ENCODE data around the gene THAP12.
"Not testable (repeated sequence)": the region's sequence is repeated elsewhere in the genome, so short reads cannot be mapped to it uniquely, and the experiment has no call there.

Gene THAP12

DNA sequence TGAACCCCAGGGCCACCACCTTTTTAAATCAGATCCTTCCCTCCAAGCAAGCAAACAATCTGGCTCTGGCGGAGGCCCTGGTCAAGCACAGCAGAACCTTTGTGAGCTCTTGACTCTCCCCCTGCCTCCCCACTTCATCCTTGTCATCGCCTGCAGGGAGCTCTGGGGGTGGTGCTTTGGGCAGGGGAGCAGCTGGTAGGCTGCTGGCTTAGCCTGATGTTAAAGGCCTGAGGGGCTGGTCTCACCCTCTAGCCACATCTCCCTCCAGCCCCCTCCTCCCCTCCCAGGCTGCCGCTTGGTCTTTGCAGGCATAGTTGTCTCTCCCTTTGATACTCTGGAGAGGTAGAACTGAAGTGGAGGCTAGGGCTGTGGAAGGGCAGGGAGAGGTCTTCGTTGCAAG, 50.9 kb downstream of the THAP12 start:
- no peaks in the 10 kb centered on the region for H3K36me3 ChIP-seq (ENCODE audit: control insufficient read depth, insufficient read depth, low read length)
- H3K4me1 ChIP-seq (ENCODE audit: control insufficient read depth, insufficient read depth, low read length, poor library complexity, severe bottlenecking) = no peaks in the 10 kb centered on the region
- H3K9me3 ChIP-seq (ENCODE audit: control insufficient read depth, low read length) = no peaks in the 10 kb centered on the region
- H3K27ac ChIP-seq (ENCODE audit: insufficient read depth, low read length, poor library complexity, severe bottlenecking) = no peak overlapping the region
- H3K4me3 ChIP-seq (ENCODE audit: insufficient read depth, low read depth, low read length, poor library complexity, severe bottlenecking) = no peak overlapping the region
- DNase-seq = no peak
- H3K27me3 ChIP-seq (replicated peaks; ENCODE audit: control insufficient read depth, insufficient read depth, low read length, poor library complexity, severe bottlenecking) = no peaks in the 10 kb centered on the region

DNA sequence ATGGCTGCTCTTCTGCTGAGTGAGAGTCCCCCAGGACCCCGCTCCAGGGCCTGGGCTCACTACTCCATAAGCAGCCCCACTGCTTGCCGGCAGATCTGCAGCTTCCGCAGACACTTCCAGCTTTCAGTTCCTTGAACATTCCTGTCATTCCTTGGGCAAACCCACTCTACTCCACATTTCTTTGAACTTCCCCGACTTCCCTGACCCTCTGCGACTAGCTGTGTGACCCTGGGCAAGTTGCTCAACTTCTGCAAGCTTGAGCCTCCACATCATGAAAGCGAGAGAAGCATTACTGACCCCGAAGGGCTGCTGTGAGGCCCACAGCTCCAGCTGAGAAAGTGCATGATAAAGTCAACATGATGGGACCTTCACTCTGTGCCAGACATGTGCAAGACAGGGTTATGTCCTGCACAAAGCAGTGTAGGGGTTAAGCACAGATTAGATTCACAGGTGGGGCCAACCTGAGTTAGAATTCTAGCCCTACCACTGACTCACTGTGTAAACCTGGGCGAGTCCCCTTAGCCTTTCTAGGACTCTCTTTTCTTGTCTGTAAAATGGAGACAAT, 51.8 kb downstream of the THAP12 start:
- Histone ChIP-seq H3K36me3 (ENCODE audit: control insufficient read depth, insufficient read depth, low read length) (no peaks in the 10 kb centered on the region), H3K27me3 (replicated peaks; ENCODE audit: control insufficient read depth, insufficient read depth, low read length, poor library complexity, severe bottlenecking) (no peaks in the 10 kb centered on the region), H3K4me3 (ENCODE audit: insufficient read depth, low read depth, low read length, poor library complexity, severe bottlenecking) (no peak overlapping the region), H3K9me3 (ENCODE audit: control insufficient read depth, low read length) (no peaks in the 10 kb centered on the region), H3K4me1 (ENCODE audit: control insufficient read depth, insufficient read depth, low read length, poor library complexity, severe bottlenecking) (no peaks in the 10 kb centered on the region), H3K27ac (ENCODE audit: insufficient read depth, low read length, poor library complexity, severe bottlenecking) (no peak overlapping the region)
- DNase-seq = no peak

DNA sequence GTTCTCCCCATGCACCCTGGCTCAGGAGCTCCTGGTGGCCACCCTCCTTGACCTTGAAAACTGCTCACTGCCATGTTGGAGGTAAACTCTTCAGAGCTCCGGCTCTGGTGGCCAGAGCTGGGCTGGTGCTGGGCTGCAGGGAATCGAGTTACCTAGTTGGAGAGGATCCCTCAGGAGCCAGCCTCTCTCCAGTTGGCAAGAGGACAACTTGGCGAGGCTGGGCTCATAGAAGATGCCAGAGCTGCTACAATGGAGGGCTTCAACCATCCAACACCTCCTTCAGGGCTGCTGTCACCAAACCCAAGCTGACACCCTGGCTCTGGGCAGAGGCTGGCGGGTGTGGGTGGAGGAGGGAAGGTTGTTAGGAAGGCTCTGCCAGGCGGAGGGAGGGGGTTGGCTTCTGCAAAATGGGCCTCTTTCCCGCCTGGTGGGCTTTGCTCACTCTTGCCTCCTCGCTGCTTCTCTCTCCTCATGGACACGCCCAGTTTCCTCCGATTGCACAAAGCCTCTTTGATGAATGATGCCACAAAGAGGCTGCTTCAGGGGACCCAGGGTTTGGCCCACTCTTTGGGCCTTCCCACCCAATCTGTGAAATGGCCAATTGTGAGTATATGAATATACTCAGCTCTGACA, 53.1 kb downstream of the THAP12 start:
- H3K4me1 ChIP-seq (ENCODE audit: control insufficient read depth, insufficient read depth, low read length, poor library complexity, severe bottlenecking) = no peaks in the 10 kb centered on the region
- no peak overlapping the region for H3K27ac ChIP-seq (ENCODE audit: insufficient read depth, low read length, poor library complexity, severe bottlenecking)
- no peak overlapping the region for H3K4me3 ChIP-seq (ENCODE audit: insufficient read depth, low read depth, low read length, poor library complexity, severe bottlenecking)
- no peak for DNase-seq
- H3K27me3 ChIP-seq (replicated peaks; ENCODE audit: control insufficient read depth, insufficient read depth, low read length, poor library complexity, severe bottlenecking) = no peaks in the 10 kb centered on the region
- H3K9me3 ChIP-seq (ENCODE audit: control insufficient read depth, low read length) = no peaks in the 10 kb centered on the region
- H3K36me3 ChIP-seq (ENCODE audit: control insufficient read depth, insufficient read depth, low read length) = no peaks in the 10 kb centered on the region

DNA sequence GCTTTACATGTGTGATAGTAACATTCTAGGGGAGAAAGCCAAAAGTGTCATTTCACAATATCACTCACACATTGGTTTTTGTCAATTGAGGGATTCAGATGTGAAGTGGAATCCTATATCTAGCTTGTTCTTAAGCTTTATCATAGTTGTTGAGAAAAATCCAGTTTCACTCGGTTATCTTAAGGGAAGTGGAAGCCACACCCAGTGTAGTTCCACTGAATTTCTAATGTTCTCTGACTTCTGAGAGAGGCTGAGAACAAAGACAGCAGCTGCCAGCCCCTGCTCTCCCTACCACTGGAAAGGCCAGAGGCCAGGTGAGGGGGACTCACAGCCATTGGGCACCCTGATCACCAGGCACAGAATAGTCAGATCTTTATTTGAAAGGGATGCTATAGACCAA, 53.7 kb downstream of the THAP12 start:
- H3K27ac ChIP-seq (ENCODE audit: insufficient read depth, low read length, poor library complexity, severe bottlenecking) = no peak overlapping the region
- H3K36me3 ChIP-seq (ENCODE audit: control insufficient read depth, insufficient read depth, low read length) = no peaks in the 10 kb centered on the region
- no peak overlapping the region for H3K4me3 ChIP-seq (ENCODE audit: insufficient read depth, low read depth, low read length, poor library complexity, severe bottlenecking)
- DNase-seq = no peak
- no peaks in the 10 kb centered on the region for H3K27me3 ChIP-seq (replicated peaks; ENCODE audit: control insufficient read depth, insufficient read depth, low read length, poor library complexity, severe bottlenecking)
- H3K4me1 ChIP-seq (ENCODE audit: control insufficient read depth, insufficient read depth, low read length, poor library complexity, severe bottlenecking) = peaks cover 1% of the 10 kb centered on the region
- no peaks in the 10 kb centered on the region for H3K9me3 ChIP-seq (ENCODE audit: control insufficient read depth, low read length)

DNA sequence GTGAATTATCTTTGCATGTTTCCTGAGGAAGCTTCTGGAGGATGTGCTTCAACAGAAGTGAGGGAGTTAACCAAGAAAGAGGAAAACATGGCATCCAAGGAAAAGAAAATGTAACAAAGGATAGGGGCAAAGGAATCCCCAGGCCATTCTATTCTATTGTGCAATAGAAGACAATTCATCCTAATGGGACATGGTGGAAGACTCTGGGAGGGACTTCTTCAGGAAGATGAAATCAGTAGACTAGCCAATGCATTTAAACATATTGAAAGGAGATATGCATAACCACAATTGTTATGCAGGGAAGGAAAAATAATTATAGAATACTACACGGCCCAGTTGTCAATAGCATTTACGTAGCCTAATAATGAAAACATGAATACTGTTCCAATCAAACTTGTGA, 55.7 kb downstream of the THAP12 start:
- H3K27me3 ChIP-seq (replicated peaks; ENCODE audit: control insufficient read depth, insufficient read depth, low read length, poor library complexity, severe bottlenecking) = peaks cover 5% of the 10 kb centered on the region
- no peaks in the 10 kb centered on the region for H3K9me3 ChIP-seq (ENCODE audit: control insufficient read depth, low read length)
- H3K36me3 ChIP-seq (ENCODE audit: control insufficient read depth, insufficient read depth, low read length) = no peaks in the 10 kb centered on the region
- no peak for DNase-seq
- no peak overlapping the region for H3K27ac ChIP-seq (ENCODE audit: insufficient read depth, low read length, poor library complexity, severe bottlenecking)
- peaks cover 5% of the 10 kb centered on the region for H3K4me1 ChIP-seq (ENCODE audit: control insufficient read depth, insufficient read depth, low read length, poor library complexity, severe bottlenecking)
- no peak overlapping the region for H3K4me3 ChIP-seq (ENCODE audit: insufficient read depth, low read depth, low read length, poor library complexity, severe bottlenecking)

DNA sequence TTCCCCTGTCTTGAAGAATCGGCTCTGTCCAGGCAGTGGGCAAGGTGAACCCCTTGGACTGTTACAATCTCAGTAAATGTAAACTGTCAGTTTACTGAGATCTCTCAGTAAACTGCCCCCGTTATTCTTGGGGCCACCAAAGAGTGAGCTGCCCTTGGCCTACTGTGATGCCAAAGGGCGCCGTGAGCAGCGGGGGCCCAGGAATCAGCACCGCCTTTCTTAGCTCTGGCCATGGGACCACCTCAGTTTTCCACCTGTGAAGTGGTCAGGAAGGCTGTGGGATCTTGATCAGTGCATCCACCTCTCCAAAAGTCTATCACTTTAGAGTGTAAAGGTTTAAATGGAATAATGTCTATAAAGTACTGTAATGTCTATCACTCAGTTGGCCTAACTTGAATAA, 57.1 kb downstream of the THAP12 start:
- peaks cover 7% of the 10 kb centered on the region for H3K27me3 ChIP-seq (replicated peaks; ENCODE audit: control insufficient read depth, insufficient read depth, low read length, poor library complexity, severe bottlenecking)
- H3K27ac ChIP-seq (ENCODE audit: insufficient read depth, low read length, poor library complexity, severe bottlenecking) = no peak overlapping the region
- H3K9me3 ChIP-seq (ENCODE audit: control insufficient read depth, low read length) = no peaks in the 10 kb centered on the region
- H3K4me1 ChIP-seq (ENCODE audit: control insufficient read depth, insufficient read depth, low read length, poor library complexity, severe bottlenecking) = peaks cover 5% of the 10 kb centered on the region
- no peak for DNase-seq
- no peaks in the 10 kb centered on the region for H3K36me3 ChIP-seq (ENCODE audit: control insufficient read depth, insufficient read depth, low read length)
- H3K4me3 ChIP-seq (ENCODE audit: insufficient read depth, low read depth, low read length, poor library complexity, severe bottlenecking) = no peak overlapping the region

DNA sequence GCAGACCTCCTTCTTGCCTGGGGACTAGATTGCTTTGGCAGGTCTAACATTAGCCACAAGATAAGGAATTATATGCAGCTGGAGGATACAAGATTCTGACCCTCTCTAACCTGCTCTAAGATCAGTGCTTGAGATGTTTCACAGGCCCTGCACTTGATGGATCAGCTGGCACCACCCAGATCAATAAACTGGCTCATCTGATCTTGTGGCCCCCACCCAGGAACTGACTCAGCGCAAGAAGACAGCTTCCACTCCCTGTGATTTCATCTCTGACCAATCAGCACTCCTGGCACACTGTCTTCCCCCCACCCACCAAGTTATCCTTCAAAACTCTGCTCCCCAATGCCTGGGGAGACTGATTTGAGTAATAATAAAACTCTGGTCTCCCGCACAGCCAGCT, 57.6 kb downstream of the THAP12 start:
- H3K36me3 ChIP-seq (ENCODE audit: control insufficient read depth, insufficient read depth, low read length); H3K27me3 ChIP-seq (replicated peaks; ENCODE audit: control insufficient read depth, insufficient read depth, low read length, poor library complexity, severe bottlenecking); H3K9me3 ChIP-seq (ENCODE audit: control insufficient read depth, low read length); H3K27ac ChIP-seq (ENCODE audit: insufficient read depth, low read length, poor library complexity, severe bottlenecking); H3K4me1 ChIP-seq (ENCODE audit: control insufficient read depth, insufficient read depth, low read length, poor library complexity, severe bottlenecking); DNase-seq; H3K4me3 ChIP-seq (ENCODE audit: insufficient read depth, low read depth, low read length, poor library complexity, severe bottlenecking): not testable (repeated sequence)

DNA sequence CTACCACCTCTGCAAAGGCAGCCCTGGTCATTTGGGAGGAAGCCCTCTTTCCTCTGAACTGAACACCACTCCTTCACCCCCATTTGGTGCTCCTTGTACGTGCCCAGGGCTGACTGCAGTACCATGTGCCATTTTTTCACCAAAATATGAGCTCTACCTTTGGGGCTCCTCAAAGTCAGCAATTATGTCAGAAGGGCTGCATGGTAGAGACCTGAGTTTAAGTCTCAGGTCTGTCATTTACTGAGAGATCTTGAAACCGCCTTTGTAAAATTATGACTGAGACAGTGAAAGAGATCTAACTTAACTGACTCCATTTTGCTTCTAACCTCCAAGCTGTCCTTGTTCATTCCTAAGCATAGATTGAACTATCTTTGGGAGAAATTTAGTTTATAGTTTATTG, 58.0 kb downstream of the THAP12 start:
- Histone ChIP-seq H3K27me3 (replicated peaks; ENCODE audit: control insufficient read depth, insufficient read depth, low read length, poor library complexity, severe bottlenecking) (peaks cover 7% of the 10 kb centered on the region), H3K9me3 (ENCODE audit: control insufficient read depth, low read length) (no peaks in the 10 kb centered on the region), H3K27ac (ENCODE audit: insufficient read depth, low read length, poor library complexity, severe bottlenecking) (no peak overlapping the region), H3K4me1 (ENCODE audit: control insufficient read depth, insufficient read depth, low read length, poor library complexity, severe bottlenecking) (peaks cover 5% of the 10 kb centered on the region), H3K4me3 (ENCODE audit: insufficient read depth, low read depth, low read length, poor library complexity, severe bottlenecking) (no peak overlapping the region), H3K36me3 (ENCODE audit: control insufficient read depth, insufficient read depth, low read length) (no peaks in the 10 kb centered on the region)
- no peak for DNase-seq

DNA sequence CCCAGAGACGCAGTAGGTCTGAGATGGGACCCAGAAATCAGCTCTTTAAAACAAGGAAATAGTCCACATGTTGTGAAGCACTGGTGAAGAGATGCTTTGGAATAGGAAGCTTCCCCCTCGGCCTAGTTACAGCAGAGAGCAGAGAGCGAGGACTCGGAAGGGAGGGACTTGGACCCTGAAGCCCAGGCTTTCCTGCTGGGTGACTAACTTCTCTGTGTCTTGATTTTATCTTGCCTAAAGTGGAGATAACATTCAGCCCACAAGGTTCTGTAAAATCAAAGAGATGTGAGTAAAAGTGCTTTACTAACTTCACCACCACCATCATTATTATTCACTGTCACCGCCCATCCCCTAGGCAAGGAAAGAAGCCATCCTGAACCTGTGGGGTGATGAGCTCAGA, 58.4 kb downstream of the THAP12 start:
- Histone ChIP-seq H3K4me1 (ENCODE audit: control insufficient read depth, insufficient read depth, low read length, poor library complexity, severe bottlenecking) (peaks cover 5% of the 10 kb centered on the region), H3K9me3 (ENCODE audit: control insufficient read depth, low read length) (no peaks in the 10 kb centered on the region), H3K4me3 (ENCODE audit: insufficient read depth, low read depth, low read length, poor library complexity, severe bottlenecking) (no peak overlapping the region), H3K27ac (ENCODE audit: insufficient read depth, low read length, poor library complexity, severe bottlenecking) (no peak overlapping the region), H3K27me3 (replicated peaks; ENCODE audit: control insufficient read depth, insufficient read depth, low read length, poor library complexity, severe bottlenecking) (peaks cover 7% of the 10 kb centered on the region), H3K36me3 (ENCODE audit: control insufficient read depth, insufficient read depth, low read length) (no peaks in the 10 kb centered on the region)
- no peak for DNase-seq

DNA sequence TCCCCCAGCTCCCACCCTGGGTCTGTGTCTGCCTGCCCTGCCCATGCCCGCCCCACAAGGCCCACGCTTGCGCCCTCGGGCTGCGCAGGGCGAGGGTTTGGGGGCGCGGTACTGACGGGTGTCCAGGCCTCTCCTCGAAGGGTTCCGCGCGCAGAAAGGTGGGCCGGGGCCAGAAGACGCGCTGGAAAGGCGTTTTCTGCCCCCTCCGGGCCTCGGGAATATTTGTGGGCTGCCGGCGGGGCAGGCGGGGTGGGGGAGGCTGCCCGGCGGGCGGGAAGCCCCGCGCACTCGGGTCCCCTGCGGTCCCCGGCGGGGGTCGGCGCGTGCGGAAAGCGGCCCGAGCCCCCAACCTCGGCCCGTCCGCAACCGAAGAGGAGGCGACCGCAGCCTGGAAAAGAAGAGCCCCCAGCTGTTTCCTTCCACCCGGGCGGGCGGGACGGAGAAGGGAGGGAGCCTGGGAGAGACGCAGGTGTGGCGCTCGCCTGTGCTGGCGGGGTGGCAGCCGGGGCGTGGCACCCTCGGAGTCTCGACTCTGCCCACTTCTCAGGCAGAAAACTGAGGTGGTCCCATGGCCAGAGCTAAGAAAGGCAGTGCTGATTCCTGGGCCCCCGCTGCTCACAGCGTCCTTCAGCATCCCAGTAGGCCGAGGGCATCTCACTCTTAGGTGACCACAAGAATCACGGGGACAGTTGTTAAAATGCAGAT, 59.0 kb downstream of the THAP12 start:
- Histone ChIP-seq H3K4me1 (ENCODE audit: control insufficient read depth, insufficient read depth, low read length, poor library complexity, severe bottlenecking) (peaks cover 5% of the 10 kb centered on the region), H3K27me3 (replicated peaks; ENCODE audit: control insufficient read depth, insufficient read depth, low read length, poor library complexity, severe bottlenecking) (peaks cover 7% of the 10 kb centered on the region), H3K4me3 (ENCODE audit: insufficient read depth, low read depth, low read length, poor library complexity, severe bottlenecking) (no peak overlapping the region), H3K27ac (ENCODE audit: insufficient read depth, low read length, poor library complexity, severe bottlenecking) (no peak overlapping the region), H3K9me3 (ENCODE audit: control insufficient read depth, low read length) (no peaks in the 10 kb centered on the region), H3K36me3 (ENCODE audit: control insufficient read depth, insufficient read depth, low read length) (no peaks in the 10 kb centered on the region)
- DNase-seq = no peak
